Activated naive CD4-positive, alpha-beta T cell treated with anti-CD3 and anti-CD28 coated beads, Interleukin-2, amount 10 ng/mL, durations not matched to agents 7 days and 5 days (primary cell): Measurements from ENCODE around the gene NDUFS7.
A peak's percentile ranks its signal among the peaks of the same experiment; 100 is the strongest.
"Not testable (repeated sequence)": the region's sequence is repeated elsewhere in the genome, so short reads cannot be mapped to it uniquely, and the experiment has no call there.

ENCODE experiments used
- CTCF ChIA-PET: fragments of 350-600 bp; sonication (Branson Sonifier 250); formaldehyde crosslinking; loops from one replicate; lab custom pipeline; 2021; ENCODE audit warnings: antibody characterized with exemption; lab: Charles Lee
- DNase-seq: peaks from one replicate; pipeline ENCODE4 v3.0.0-alpha.2; 2020
- H3K27ac Mint-ChIP-seq: one replicate; pipeline ENCODE4 v1.8.0; 2021; ENCODE audit warnings: mild to moderate bottlenecking, moderate library complexity, mixed read lengths
- H3K27me3 Mint-ChIP-seq: one replicate; pipeline ENCODE4 v1.8.0; 2021; ENCODE audit warnings: mild to moderate bottlenecking, mixed read lengths
- H3K36me3 Mint-ChIP-seq: one replicate; pipeline ENCODE4 v1.8.0; 2021; ENCODE audit warnings: mixed read lengths
- H3K4me1 Mint-ChIP-seq: one replicate; pipeline ENCODE4 v1.8.0; 2021; ENCODE audit warnings: mixed read lengths
- H3K4me3 Mint-ChIP-seq: one replicate; pipeline ENCODE4 v1.8.0; 2021; ENCODE audit warnings: mild to moderate bottlenecking, moderate library complexity, mixed read lengths
- H3K9me3 Mint-ChIP-seq: one replicate; pipeline ENCODE4 v1.8.0; 2021; ENCODE audit warnings: mixed read lengths

Gene NDUFS7

GRCh38 chr19:1438035-1438932, 54.6 kb downstream of the NDUFS7 start, which contains the start of gene RPS15:
RPS15 (plus strand) TSS chr19:1438396; CDS start chr19:1438426, 30 bp downstream.
- CTCF ChIA-PET = interaction anchor here (0.6 to 1.2 kb wide), 3 partner anchors 21 to 330 kb away, joined by 3 to 4 read pairs (median 4); no protein-coding TSS in a partner anchor
- peaks cover 44% of the 10 kb centered on the region for H3K36me3 Mint-ChIP-seq

GRCh38 chr19:1438933-1439354, 55.2 kb downstream of the NDUFS7 start:
- H3K9me3 Mint-ChIP-seq = no peaks in the 10 kb centered on the region
- DNase-seq = no peak
- peaks cover 5% of the 10 kb centered on the region for H3K27me3 Mint-ChIP-seq
- H3K4me3 Mint-ChIP-seq = peak overlapping the region; percentile 97
- H3K36me3 Mint-ChIP-seq = peaks cover 44% of the 10 kb centered on the region
- H3K4me1 Mint-ChIP-seq = peaks cover 32% of the 10 kb centered on the region
- peak overlapping the region; percentile 99 for H3K27ac Mint-ChIP-seq
- CTCF ChIA-PET = interaction anchor here (0.7 kb wide), 1 partner anchor 251 kb away, joined by 3 read pairs; no protein-coding TSS in a partner anchor

More at GRCh38 chr19:1438035-1438932, 54.6 kb downstream of the NDUFS7 start, which contains the start of gene RPS15:
- Mint-ChIP-seq H3K27me3 (peaks cover 5% of the 10 kb centered on the region), H3K9me3 (no peaks in the 10 kb centered on the region), H3K4me1 (peaks cover 31% of the 10 kb centered on the region), H3K4me3 (peak within 1 kb of the TSS; percentile 97), H3K27ac (peak within 1 kb of the TSS; percentile 99)
- peak; percentile 96 for DNase-seq

- Mint-ChIP-seq H3K27ac (peak overlapping the region; percentile 75), H3K4me3 (peak overlapping the region; percentile 97), H3K4me1 (peaks cover 39% of the 10 kb centered on the region), H3K36me3 (peaks cover 44% of the 10 kb centered on the region)
- not testable (repeated sequence) for DNase-seq, H3K9me3 Mint-ChIP-seq, H3K27me3 Mint-ChIP-seq
- CTCF ChIA-PET = interaction anchor here (0.7 to 1.0 kb wide), 2 partner anchors 16 to 250 kb away, joined by 3 read pairs; no protein-coding TSS in a partner anchor
Measured at GRCh38 chr19:1439525-1440417, 56.1 kb downstream of the NDUFS7 start.

- H3K9me3 Mint-ChIP-seq = no peaks in the 10 kb centered on the region
- H3K27me3 Mint-ChIP-seq = peaks cover 16% of the 10 kb centered on the region
- DNase-seq = no peak
- H3K4me3 Mint-ChIP-seq = peak overlapping the region; percentile 97
- no peak overlapping the region for H3K27ac Mint-ChIP-seq
- peaks cover 41% of the 10 kb centered on the region for H3K36me3 Mint-ChIP-seq
- CTCF ChIA-PET = interaction anchor here (1.0 kb wide), 1 partner anchor 15 kb away, joined by 3 read pairs; no protein-coding TSS in a partner anchor
- peaks cover 45% of the 10 kb centered on the region for H3K4me1 Mint-ChIP-seq
Measured at GRCh38 chr19:1440418-1440801, 56.7 kb downstream of the NDUFS7 start.

- Mint-ChIP-seq H3K27ac (peak overlapping the region; percentile 54), H3K9me3 (no peaks in the 10 kb centered on the region), H3K36me3 (peaks cover 37% of the 10 kb centered on the region), H3K4me3 (peak overlapping the region; percentile 97), H3K27me3 (peaks cover 21% of the 10 kb centered on the region), H3K4me1 (peaks cover 47% of the 10 kb centered on the region)
- DNase-seq = no peak
- CTCF ChIA-PET = interaction anchor here (1.0 kb wide), 1 partner anchor 14 kb away, joined by 3 read pairs; no protein-coding TSS in a partner anchor
Measured at GRCh38 chr19:1441022-1441426, 57.3 kb downstream of the NDUFS7 start.

- CTCF ChIA-PET = no interaction called here
- H3K36me3 Mint-ChIP-seq = peaks cover 37% of the 10 kb centered on the region
- peaks cover 47% of the 10 kb centered on the region for H3K4me1 Mint-ChIP-seq
- H3K4me3 Mint-ChIP-seq = no peak overlapping the region
- peak overlapping the region; percentile 33 for H3K27ac Mint-ChIP-seq
- no peaks in the 10 kb centered on the region for H3K9me3 Mint-ChIP-seq
- H3K27me3 Mint-ChIP-seq = peaks cover 29% of the 10 kb centered on the region
- no peak for DNase-seq
Measured at GRCh38 chr19:1441677-1442438, 58.2 kb downstream of the NDUFS7 start.
